ENCODE data around the gene GH2.
"Not testable (repeated sequence)": the region's sequence is repeated elsewhere in the genome, so short reads cannot be mapped to it uniquely, and the experiment has no call there.

Gene GH2

GRCh38 chr17:63881935-63882601 is at the start of gene GH2:
Gene GH2 (minus strand): TSS chr17:63881944. CDS start chr17:63881801, 143 bp downstream.
- peak; percentile 14 for DNase-seq

GRCh38 chr17:63930951-63931575 is 49.3 kb upstream of the GH2 start:
- DNase-seq = no peak

GRCh38 chr17:63929860-63930766 is 48.4 kb upstream of the GH2 start:
- DNase-seq = no peak

- DNase-seq = no peak
Measured at GRCh38 chr17:63928966-63929695, 47.4 kb upstream of the GH2 start.

- no peak for DNase-seq
Measured at GRCh38 chr17:63928172-63928666, 46.5 kb upstream of the GH2 start.

GRCh38 chr17:63927464-63928171 is 45.9 kb upstream of the GH2 start:
- no peak for DNase-seq

- no peak for DNase-seq
Measured at GRCh38 chr17:63926164-63926563, 44.4 kb upstream of the GH2 start.

GRCh38 chr17:63925615-63926014 is 43.9 kb upstream of the GH2 start:
- no peak for DNase-seq

GRCh38 chr17:63922402-63922801 is 40.7 kb upstream of the GH2 start:
- not testable (repeated sequence) for DNase-seq

GRCh38 chr17:63920779-63921178 is 39.0 kb upstream of the GH2 start:
- not testable (repeated sequence) for DNase-seq

- DNase-seq = not testable (repeated sequence)
Measured at GRCh38 chr17:63920050-63920449, 38.3 kb upstream of the GH2 start.

GRCh38 chr17:63919311-63919723 is 37.6 kb upstream of the GH2 start:
- peak; percentile 46 for DNase-seq

- DNase-seq = not testable (repeated sequence)
Measured at GRCh38 chr17:63918789-63919305, 37.1 kb upstream of the GH2 start, which contains the start of gene GH1. Gene GH1 (minus strand): TSS chr17:63918839. CDS start chr17:63918776, 63 bp downstream.

- DNase-seq = no peak
Measured at GRCh38 chr17:63918305-63918704, 36.6 kb upstream of the GH2 start.

GRCh38 chr17:63917646-63918045 is 35.9 kb upstream of the GH2 start:
- no peak for DNase-seq

- not testable (repeated sequence) for DNase-seq
Measured at GRCh38 chr17:63917206-63917605, 35.5 kb upstream of the GH2 start.

- no peak for DNase-seq
Measured at GRCh38 chr17:63916566-63917185, 34.9 kb upstream of the GH2 start.

- DNase-seq = not testable (repeated sequence)
Measured at GRCh38 chr17:63915753-63916152, 34.0 kb upstream of the GH2 start.

- DNase-seq = no peak
Measured at GRCh38 chr17:63914471-63914870, 32.7 kb upstream of the GH2 start.

- DNase-seq = peak; percentile 15
Measured at GRCh38 chr17:63911657-63912100, 29.9 kb upstream of the GH2 start.

- no peak for DNase-seq
Measured at GRCh38 chr17:63911041-63911635, 29.4 kb upstream of the GH2 start, which contains the start of gene CSHL1. Gene CSHL1 (minus strand): TSS chr17:63911258. CDS start chr17:63911196, 62 bp downstream.

Measured in NCI-H1694 (cell line).